Vagina (tissue), 2 donors: Measurements from ENCODE around the gene DOLPP1.

Experiments used
- POLR2A ChIP-seq, 2 donors: fragments of 450-650 bp; IDR thresholded peaks; one replicate each; pipeline ENCODE4 v1.6.1; 2017; ENCODE audit warnings: antibody characterized with exemption in 2 of 2, mild to moderate bottlenecking in 2 of 2, moderate library complexity in 2 of 2
- POLR2AphosphoS5 ChIP-seq, 2 donors: sonication (generic); formaldehyde crosslinking; IDR thresholded peaks; one replicate each; pipeline ENCODE4 v1.9.0; 2017; ENCODE audit warnings: antibody characterized with exemption in 2 of 2, mild to moderate bottlenecking in 2 of 2, low read depth in 1 of 2; ENCODE audit not compliant: insufficient read depth in 1 of 2
- TF ChIP-seq, protein P1 (sequence below), 3 experiments: fragments of 450-650 bp in 2 of 3; fragments of 200-600 bp in 1 of 3; sonication (generic) in 1 of 3; IDR thresholded peaks; one replicate each; pipeline ENCODE4 v1.5.1; 2017 to 2019; ENCODE audit warnings: antibody characterized with exemption in 3 of 3, mild to moderate bottlenecking in 2 of 3, moderate library complexity in 2 of 3

DNA sequence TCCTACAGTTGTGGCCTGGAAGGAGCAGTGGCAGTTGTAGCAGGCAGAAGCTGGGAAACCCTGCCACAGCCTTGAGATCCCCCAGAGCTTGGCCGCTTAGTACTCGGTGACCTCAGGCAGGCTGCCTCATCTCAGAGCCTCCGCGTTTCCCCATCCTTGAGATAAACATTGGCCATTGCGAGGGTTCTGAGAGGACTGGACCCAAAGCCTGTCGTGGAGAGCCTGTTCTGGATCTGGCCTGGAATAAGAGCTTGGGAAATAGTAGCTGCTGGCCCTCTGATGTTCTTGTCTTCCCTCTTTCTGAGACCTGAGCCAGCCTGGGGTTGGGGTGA is 43.2 kb upstream of the DOLPP1 start:
- TF ChIP-seq POLR2A (IDR thresholded peaks at IDR 0.05) (no peak), POLR2AphosphoS5 (IDR thresholded peaks at IDR 0.05; ENCODE audit: insufficient read depth in 1 of 2, low read depth in 1 of 2) (no peak)
- TF ChIP-seq, protein P1, sequence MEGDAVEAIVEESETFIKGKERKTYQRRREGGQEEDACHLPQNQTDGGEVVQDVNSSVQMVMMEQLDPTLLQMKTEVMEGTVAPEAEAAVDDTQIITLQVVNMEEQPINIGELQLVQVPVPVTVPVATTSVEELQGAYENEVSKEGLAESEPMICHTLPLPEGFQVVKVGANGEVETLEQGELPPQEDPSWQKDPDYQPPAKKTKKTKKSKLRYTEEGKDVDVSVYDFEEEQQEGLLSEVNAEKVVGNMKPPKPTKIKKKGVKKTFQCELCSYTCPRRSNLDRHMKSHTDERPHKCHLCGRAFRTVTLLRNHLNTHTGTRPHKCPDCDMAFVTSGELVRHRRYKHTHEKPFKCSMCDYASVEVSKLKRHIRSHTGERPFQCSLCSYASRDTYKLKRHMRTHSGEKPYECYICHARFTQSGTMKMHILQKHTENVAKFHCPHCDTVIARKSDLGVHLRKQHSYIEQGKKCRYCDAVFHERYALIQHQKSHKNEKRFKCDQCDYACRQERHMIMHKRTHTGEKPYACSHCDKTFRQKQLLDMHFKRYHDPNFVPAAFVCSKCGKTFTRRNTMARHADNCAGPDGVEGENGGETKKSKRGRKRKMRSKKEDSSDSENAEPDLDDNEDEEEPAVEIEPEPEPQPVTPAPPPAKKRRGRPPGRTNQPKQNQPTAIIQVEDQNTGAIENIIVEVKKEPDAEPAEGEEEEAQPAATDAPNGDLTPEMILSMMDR (IDR thresholded peaks at IDR 0.05), result no peak
